Loucy (cell line): ENCODE data around the gene DYNC1I2.

Experiments
- H2AFZ ChIP-seq: fragments of 200-600 bp; sonication (generic); 2 replicates; pipeline ENCODE4 v1.6.0; 2016; ENCODE audit warnings: antibody characterized with exemption, mild to moderate bottlenecking, low read length, moderate library complexity
- H3F3A ChIP-seq: fragments of 200-600 bp; 2 replicates; pipeline ENCODE4 v1.6.0; 2016; ENCODE audit warnings: antibody characterized with exemption, low read depth, mild to moderate bottlenecking
- H3K27me3 ChIP-seq: fragments of 200-600 bp; sonication (generic); 2 replicates; pipeline ENCODE4 v1.6.1; 2014; ENCODE audit warnings: low read length, mild to moderate bottlenecking; ENCODE audit not compliant: insufficient read depth, poor library complexity, severe bottlenecking
- H3K36me3 ChIP-seq: fragments of 200-600 bp; sonication (generic); 2 replicates; pipeline ENCODE4 v1.6.1; 2016; ENCODE audit warnings: low read length; ENCODE audit not compliant: insufficient read depth
- H3K4me1 ChIP-seq: fragments of 200-600 bp; sonication (generic); 2 replicates; pipeline ENCODE4 v1.5.1; 2014; ENCODE audit warnings: low read length, mild to moderate bottlenecking; ENCODE audit not compliant: insufficient read depth, poor library complexity, severe bottlenecking
- H3K4me2 ChIP-seq: fragments of 200-600 bp; sonication (generic); 2 replicates; pipeline ENCODE4 v1.6.0; 2014; ENCODE audit warnings: antibody characterized with exemption, low read length, low read depth, mild to moderate bottlenecking; ENCODE audit not compliant: poor library complexity, severe bottlenecking
- H3K4me3 ChIP-seq: fragments of 200-600 bp; sonication (generic); 2 replicates; pipeline ENCODE4 v1.5.1; 2014; ENCODE audit warnings: low read length, mild to moderate bottlenecking, mixed read lengths; ENCODE audit not compliant: poor library complexity, severe bottlenecking
- H3K79me2 ChIP-seq: fragments of 200-600 bp; sonication (generic); 2 replicates; pipeline ENCODE4 v1.6.1; 2014; ENCODE audit warnings: low read length; ENCODE audit not compliant: insufficient read depth
- H3K9ac ChIP-seq: fragments of 200-600 bp; sonication (generic); 2 replicates; pipeline ENCODE4 v1.6.0; 2014; ENCODE audit warnings: mild to moderate bottlenecking, low read depth, low read length, moderate library complexity; ENCODE audit not compliant: poor library complexity, severe bottlenecking
- H3K9me2 ChIP-seq: fragments of 200-600 bp; sonication (generic); replicated peaks from 2 replicates; pipeline ENCODE4 v1.6.1; 2016; ENCODE audit warnings: low read depth, low read length, mixed read lengths
- H3K9me3 ChIP-seq: fragments of 200-600 bp; sonication (generic); 2 replicates; pipeline ENCODE4 v1.6.1; 2014; ENCODE audit warnings: mild to moderate bottlenecking, antibody characterized with exemption, low read length, low read depth; ENCODE audit not compliant: insufficient read depth
- H4K20me1 ChIP-seq: fragments of 200-600 bp; sonication (generic); 2 replicates; pipeline ENCODE4 v1.6.0; 2014; ENCODE audit warnings: antibody characterized with exemption, low read length, mild to moderate bottlenecking; ENCODE audit not compliant: insufficient read depth, poor library complexity, severe bottlenecking
- CTCF ChIP-seq: fragments of 200-600 bp; sonication (generic); conservative IDR thresholded peaks from 2 replicates; pipeline ENCODE4 v1.5.1; 2014; ENCODE audit warnings: mild to moderate bottlenecking, antibody characterized with exemption, low read length
- EZH2phosphoT487 ChIP-seq: fragments of 200-600 bp; IDR thresholded peaks from 2 replicates; pipeline ENCODE4 v1.6.1; 2018; ENCODE audit warnings: antibody characterized with exemption, mild to moderate bottlenecking, moderate library complexity, borderline replicate concordance

The DYNC1I2 gene

DNA sequence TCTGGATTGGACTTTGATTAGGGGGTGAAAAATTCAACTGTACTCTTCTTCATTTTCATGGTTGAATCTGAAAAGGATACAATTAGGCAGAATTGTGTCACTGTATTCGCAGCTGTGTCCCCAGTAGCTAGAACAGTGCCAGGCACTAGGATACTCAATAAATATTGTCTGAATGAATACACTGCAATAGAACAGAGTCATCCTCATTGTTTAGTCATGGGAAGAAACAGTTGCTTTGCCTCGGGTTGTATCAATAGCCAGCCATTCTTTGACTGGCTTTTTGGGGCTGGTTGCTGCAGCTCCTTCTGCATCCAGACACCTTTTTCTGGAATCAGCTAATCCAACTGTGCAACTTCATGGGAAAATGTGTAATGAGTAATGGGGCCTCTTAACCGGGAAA is 18.1 kb upstream of the DYNC1I2 start:
- H3K4me1 ChIP-seq, result no peaks in the 10 kb centered on the region
- H3K9me3 ChIP-seq, result no peaks in the 10 kb centered on the region
- H3K4me3 ChIP-seq, result no peak overlapping the region
- H3F3A ChIP-seq, result no peaks in the 10 kb centered on the region
- TF ChIP-seq EZH2phosphoT487 (no peak), CTCF (no peak)
- no peaks in the 10 kb centered on the region for H3K36me3 ChIP-seq
- H3K27me3 ChIP-seq, result no peaks in the 10 kb centered on the region
- no peak overlapping the region for H3K4me2 ChIP-seq
- H4K20me1 ChIP-seq, result no peaks in the 10 kb centered on the region
- no peak overlapping the region for H3K9ac ChIP-seq
- no peaks in the 10 kb centered on the region for H3K79me2 ChIP-seq
- no peaks in the 10 kb centered on the region for H3K9me2 ChIP-seq
- H2AFZ ChIP-seq, result no peak overlapping the region

DNA sequence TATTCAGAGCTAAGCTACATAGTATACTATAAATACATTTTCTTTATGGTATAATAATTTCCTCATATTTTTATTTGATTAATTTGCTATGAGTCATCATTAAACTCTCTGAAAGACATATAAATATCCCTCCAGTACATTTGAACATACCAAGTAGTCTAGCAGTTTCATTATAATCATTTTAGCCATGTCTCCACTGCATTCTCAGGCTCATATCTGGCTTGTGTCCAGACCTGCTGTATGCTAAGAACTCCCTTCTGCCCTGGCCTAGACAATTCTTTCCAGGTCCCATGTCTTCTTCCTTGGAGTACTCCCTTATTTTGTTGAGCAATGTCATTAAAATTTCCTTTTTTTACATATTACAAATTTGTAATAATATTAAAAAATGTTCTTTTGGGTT is 16.6 kb upstream of the DYNC1I2 start:
- no peak overlapping the region for H3K4me2 ChIP-seq
- no peaks in the 10 kb centered on the region for H3K4me1 ChIP-seq
- no peaks in the 10 kb centered on the region for H3K36me3 ChIP-seq
- H3K9me2 ChIP-seq, result no peaks in the 10 kb centered on the region
- H3K4me3 ChIP-seq, result no peak overlapping the region
- H3K27me3 ChIP-seq, result no peaks in the 10 kb centered on the region
- no peak overlapping the region for H3K9ac ChIP-seq
- no peaks in the 10 kb centered on the region for H3K79me2 ChIP-seq
- no peaks in the 10 kb centered on the region for H3F3A ChIP-seq
- H4K20me1 ChIP-seq, result no peaks in the 10 kb centered on the region
- no peak for TF ChIP-seq EZH2phosphoT487
- no peak for TF ChIP-seq CTCF
- no peak overlapping the region for H2AFZ ChIP-seq
- H3K9me3 ChIP-seq, result no peaks in the 10 kb centered on the region

DNA sequence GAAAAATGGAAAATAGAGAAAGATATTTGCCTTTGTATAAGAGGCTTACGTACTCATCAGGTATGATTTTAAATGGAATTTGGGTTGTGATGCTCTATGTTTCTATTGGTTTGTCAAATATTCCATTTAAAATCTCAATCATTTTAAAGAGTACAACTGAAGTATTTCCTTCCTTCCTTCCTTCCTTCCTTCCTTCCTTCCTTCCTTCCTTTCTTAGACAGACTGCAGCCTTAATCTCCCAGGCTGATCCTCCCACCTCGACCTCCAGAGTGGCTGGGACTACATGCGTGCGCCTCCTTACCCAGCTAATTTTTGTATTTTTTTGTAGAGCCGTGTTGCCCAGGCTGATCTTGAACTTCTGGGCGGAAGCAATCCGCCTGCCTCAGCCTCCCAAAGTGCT is 15.4 kb upstream of the DYNC1I2 start:
- no peak overlapping the region for H3K4me3 ChIP-seq

More for the DNA sequence above, 15.4 kb upstream of the DYNC1I2 start:
- Histone ChIP-seq H3K36me3 (no peaks in the 10 kb centered on the region), H3K79me2 (no peaks in the 10 kb centered on the region), H4K20me1 (no peaks in the 10 kb centered on the region), H3K27me3 (no peaks in the 10 kb centered on the region), H3K9ac (no peak overlapping the region), H3K4me1 (no peaks in the 10 kb centered on the region), H3K9me3 (no peaks in the 10 kb centered on the region), H3F3A (no peaks in the 10 kb centered on the region), H3K4me2 (no peak overlapping the region), H3K9me2 (no peaks in the 10 kb centered on the region), H2AFZ (no peak overlapping the region)
- TF ChIP-seq EZH2phosphoT487, result no peak
- TF ChIP-seq CTCF, result no peak
